Measurements from ENCODE around the gene ATG16L2.
A peak's percentile ranks its signal among the peaks of the same experiment; 100 is the strongest.

ATG16L2 gene

GRCh38 chr11:72814286-72815109, at the start of gene ATG16L2:
Gene ATG16L2 (plus strand): TSS chr11:72814411. CDS start chr11:72814446, 35 bp downstream.
- DNase-seq: peak; percentile 94 to 95

- DNase-seq: no peak
Observed at GRCh38 chr11:72764503-72764902, 49.7 kb upstream of the ATG16L2 start.

- no peak for DNase-seq
Observed at GRCh38 chr11:72766152-72766902, 47.9 kb upstream of the ATG16L2 start.

GRCh38 chr11:72767203-72768062, 46.8 kb upstream of the ATG16L2 start:
- no peak for DNase-seq

GRCh38 chr11:72768581-72768980, 45.6 kb upstream of the ATG16L2 start:
- no peak for DNase-seq

- no peak for DNase-seq
Observed at GRCh38 chr11:72769680-72770079, 44.5 kb upstream of the ATG16L2 start.

GRCh38 chr11:72770799-72771198, 43.4 kb upstream of the ATG16L2 start:
- no peak for DNase-seq

- no peak for DNase-seq
Observed at GRCh38 chr11:72771507-72771906, 42.7 kb upstream of the ATG16L2 start.

GRCh38 chr11:72772059-72772458, 42.2 kb upstream of the ATG16L2 start:
- DNase-seq: no peak

GRCh38 chr11:72773291-72773690, 40.9 kb upstream of the ATG16L2 start:
- no peak for DNase-seq

- DNase-seq: no peak
Observed at GRCh38 chr11:72773696-72774095, 40.5 kb upstream of the ATG16L2 start.

- DNase-seq: no peak
Observed at GRCh38 chr11:72774499-72774898, 39.7 kb upstream of the ATG16L2 start.

- DNase-seq: no peak
Observed at GRCh38 chr11:72775288-72776110, 38.7 kb upstream of the ATG16L2 start.

GRCh38 chr11:72776117-72776843, 37.9 kb upstream of the ATG16L2 start:
- no peak for DNase-seq

GRCh38 chr11:72776844-72777754, 37.1 kb upstream of the ATG16L2 start:
- no peak for DNase-seq

- no peak for DNase-seq
Observed at GRCh38 chr11:72777755-72778278, 36.4 kb upstream of the ATG16L2 start.

- DNase-seq: no peak
Observed at GRCh38 chr11:72778535-72779494, 35.4 kb upstream of the ATG16L2 start.

- no peak for DNase-seq
Observed at GRCh38 chr11:72779495-72780128, 34.6 kb upstream of the ATG16L2 start.
